Smooth muscle cell (in vitro differentiated cells): ENCODE data around the gene TPST1. TPM values are rescaled to one million over a fixed set of nuclear protein-coding genes. Genes with fewer than 3 reads are reported as not detected.

Source experiments
- DNase-seq: peaks from one replicate; lab custom pipeline; 2025; ENCODE audit not compliant: unreplicated experiment; lab: John Stamatoyannopoulos, UW
- H2AFZ ChIP-seq: fragments of 200-600 bp; sonication (generic); 2 replicates; pipeline ENCODE4 v1.6.0; 2016; ENCODE audit warnings: antibody characterized with exemption, low read depth, mild to moderate bottlenecking
- H3F3A ChIP-seq: fragments of 200-600 bp; sonication (generic); 2 replicates; pipeline ENCODE4 v1.6.0; 2017; ENCODE audit warnings: antibody characterized with exemption, low read depth
- H3K27ac ChIP-seq: fragments of 200-600 bp; sonication (generic); 2 replicates; pipeline ENCODE4 v1.5.1; 2016; ENCODE audit warnings: low read depth, mild to moderate bottlenecking
- H3K27me3 ChIP-seq: fragments of 200-600 bp; sonication (generic); 2 replicates; pipeline ENCODE4 v1.6.1; 2016; ENCODE audit warnings: low read depth, mild to moderate bottlenecking
- H3K36me3 ChIP-seq: fragments of 200-600 bp; sonication (generic); 2 replicates; pipeline ENCODE4 v1.5.1; 2016; ENCODE audit warnings: low read depth
- H3K4me1 ChIP-seq: fragments of 200-600 bp; sonication (generic); 2 replicates; pipeline ENCODE4 v1.5.1; 2016; ENCODE audit warnings: low read depth
- H3K4me2 ChIP-seq: fragments of 200-600 bp; sonication (generic); 2 replicates; pipeline ENCODE4 v1.6.0; 2016; ENCODE audit warnings: mild to moderate bottlenecking
- H3K4me3 ChIP-seq: fragments of 200-600 bp; sonication (generic); 2 replicates; pipeline ENCODE4 v1.5.1; 2016; ENCODE audit warnings: mild to moderate bottlenecking
- H3K79me2 ChIP-seq: fragments of 200-600 bp; sonication (generic); 2 replicates; pipeline ENCODE4 v1.6.0; 2016; ENCODE audit warnings: low read depth, mild to moderate bottlenecking
- H3K9ac ChIP-seq: fragments of 200-600 bp; sonication (generic); 2 replicates; pipeline ENCODE4 v1.6.0; 2016; ENCODE audit warnings: low read depth
- H3K9me3 ChIP-seq: fragments of 200-600 bp; sonication (generic); replicated peaks from 2 replicates; pipeline ENCODE4 v1.5.1; 2016; ENCODE audit warnings: low read depth
- H4K20me1 ChIP-seq: fragments of 200-600 bp; sonication (generic); 2 replicates; pipeline ENCODE4 v1.6.0; 2016; ENCODE audit warnings: low read depth
- WGBS: methylation state at CpG from one replicate; pipeline ENCODE4 v1.1.7; 2016; ENCODE audit warnings: low lambda C conversion rate; 5-methylcytosine and 5-hydroxymethylcytosine counted together
- polyA plus RNA-seq: library from polyadenylated mRNA; unstranded; fragments of >200 nt; fragmentation: Nextera tagmentation; extraction: Ambion mirVana; gene quantifications from 2 replicates; pipeline ENCODE4 v1.2.1, GENCODE V29; 2016
- total RNA-seq: library from RNA; depleted of rRNA; stranded (reverse); fragments of >200 nt; gene quantifications from 2 replicates; pipeline ENCODE4 v1.2.3, GENCODE V29; 2014
- TF ChIP-seq, protein P1 (sequence below): fragments of 200-600 bp; sonication (generic); IDR thresholded peaks from 2 replicates; pipeline ENCODE4 v1.5.1; 2017; ENCODE audit warnings: borderline replicate concordance, mild to moderate bottlenecking, antibody characterized with exemption; ENCODE audit not compliant: insufficient read depth, poor library complexity, severe bottlenecking

TPST1 gene
- total and polyA plus RNA-seq, 2 experiments from 2014 or later = 133 to 139 TPM

DNA sequence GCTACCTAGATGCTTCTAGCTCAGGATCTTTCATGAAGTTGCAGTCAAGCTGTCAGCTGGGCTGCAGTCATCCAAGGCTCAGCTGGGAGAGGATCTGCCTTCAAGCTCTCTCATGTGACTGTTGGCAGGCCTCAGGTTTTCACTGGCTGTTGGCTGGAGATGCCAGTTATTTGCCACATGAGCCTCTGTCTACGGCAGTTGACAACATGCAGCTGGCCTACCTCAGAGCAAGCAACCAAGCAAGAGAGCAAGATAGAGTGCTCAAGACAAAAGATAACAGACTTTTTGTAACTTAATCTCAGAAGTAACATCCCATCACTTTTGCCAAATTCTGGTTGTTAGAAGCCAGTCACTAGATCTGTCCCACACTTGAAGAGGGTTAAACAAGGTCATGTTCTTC lies 125.8 kb downstream of the TPST1 start:
- 23% methylated on average over 1 of the region's 1 CpG for WGBS
- Histone ChIP-seq H3F3A (peaks cover 10% of the 10 kb centered on the region), H3K27ac (peak overlapping the region; percentile 53), H3K4me3 (no peak overlapping the region), H3K9ac (no peak overlapping the region), H3K4me2 (peak overlapping the region; percentile 1), H3K4me1 (peaks cover 5% of the 10 kb centered on the region), H2AFZ (no peak overlapping the region), H3K79me2 (peaks cover 52% of the 10 kb centered on the region), H3K36me3 (no peaks in the 10 kb centered on the region), H3K9me3 (no peaks in the 10 kb centered on the region), H4K20me1 (peaks cover 65% of the 10 kb centered on the region), H3K27me3 (no peaks in the 10 kb centered on the region)
- DNase-seq = no peak
- TF ChIP-seq, protein P1, sequence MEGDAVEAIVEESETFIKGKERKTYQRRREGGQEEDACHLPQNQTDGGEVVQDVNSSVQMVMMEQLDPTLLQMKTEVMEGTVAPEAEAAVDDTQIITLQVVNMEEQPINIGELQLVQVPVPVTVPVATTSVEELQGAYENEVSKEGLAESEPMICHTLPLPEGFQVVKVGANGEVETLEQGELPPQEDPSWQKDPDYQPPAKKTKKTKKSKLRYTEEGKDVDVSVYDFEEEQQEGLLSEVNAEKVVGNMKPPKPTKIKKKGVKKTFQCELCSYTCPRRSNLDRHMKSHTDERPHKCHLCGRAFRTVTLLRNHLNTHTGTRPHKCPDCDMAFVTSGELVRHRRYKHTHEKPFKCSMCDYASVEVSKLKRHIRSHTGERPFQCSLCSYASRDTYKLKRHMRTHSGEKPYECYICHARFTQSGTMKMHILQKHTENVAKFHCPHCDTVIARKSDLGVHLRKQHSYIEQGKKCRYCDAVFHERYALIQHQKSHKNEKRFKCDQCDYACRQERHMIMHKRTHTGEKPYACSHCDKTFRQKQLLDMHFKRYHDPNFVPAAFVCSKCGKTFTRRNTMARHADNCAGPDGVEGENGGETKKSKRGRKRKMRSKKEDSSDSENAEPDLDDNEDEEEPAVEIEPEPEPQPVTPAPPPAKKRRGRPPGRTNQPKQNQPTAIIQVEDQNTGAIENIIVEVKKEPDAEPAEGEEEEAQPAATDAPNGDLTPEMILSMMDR = no peak

DNA sequence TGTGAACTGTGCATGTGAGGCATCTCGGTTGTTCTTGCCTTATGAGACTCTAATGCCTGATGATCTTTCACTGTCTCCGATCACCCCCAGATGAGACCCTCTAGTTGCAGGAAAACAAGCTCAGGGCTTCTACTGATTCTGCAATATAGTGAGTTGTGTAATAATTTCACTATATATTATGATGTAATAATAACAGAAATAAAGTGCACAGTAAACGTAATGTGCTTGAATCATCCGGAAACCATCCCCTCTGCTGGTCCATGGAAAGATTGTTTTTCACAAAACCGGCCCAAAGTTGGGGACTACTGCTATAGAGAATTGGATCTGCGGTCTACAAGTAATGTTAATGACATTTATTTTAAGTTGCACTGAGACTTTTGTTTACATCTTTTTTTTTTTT lies 126.7 kb downstream of the TPST1 start:
- DNase-seq = no peak
- TF ChIP-seq, protein P1 = no peak
- peak overlapping the region; percentile 53 for H3K27ac ChIP-seq
- no peak overlapping the region for H2AFZ ChIP-seq
- H4K20me1 ChIP-seq = peaks cover 56% of the 10 kb centered on the region
- no peaks in the 10 kb centered on the region for H3K27me3 ChIP-seq
- WGBS = 87% methylated on average over 6 of the region's 6 CpGs
- H3K4me2 ChIP-seq = no peak overlapping the region
- H3K36me3 ChIP-seq = no peaks in the 10 kb centered on the region
- H3K9ac ChIP-seq = no peak overlapping the region
- no peak overlapping the region for H3K4me3 ChIP-seq
- H3K79me2 ChIP-seq = peaks cover 56% of the 10 kb centered on the region
- no peaks in the 10 kb centered on the region for H3K9me3 ChIP-seq
- H3F3A ChIP-seq = peaks cover 4% of the 10 kb centered on the region
- no peaks in the 10 kb centered on the region for H3K4me1 ChIP-seq

DNA sequence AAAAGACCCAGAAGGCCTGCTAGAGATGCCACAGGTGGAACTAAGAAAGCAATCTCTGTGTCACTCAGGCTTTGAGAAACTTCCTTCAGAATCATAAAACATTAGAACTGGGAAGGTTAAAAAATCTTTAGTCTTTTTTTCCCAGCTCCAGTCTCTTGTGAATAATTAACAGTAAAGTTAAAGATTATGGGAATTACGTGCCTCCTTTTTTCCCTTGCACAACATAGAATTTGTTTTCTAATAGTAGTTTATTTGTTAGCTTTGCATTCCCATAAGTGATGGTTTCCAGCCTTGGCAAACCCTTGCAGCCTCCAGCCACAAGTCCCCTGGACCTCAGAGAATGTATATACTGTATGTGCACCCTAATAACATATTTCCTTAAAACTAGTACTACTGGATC lies 128.3 kb downstream of the TPST1 start:
- no peak overlapping the region for H3K4me3 ChIP-seq
- DNase-seq = no peak
- no peak overlapping the region for H3K9ac ChIP-seq
- H3K9me3 ChIP-seq = no peaks in the 10 kb centered on the region
- H3K36me3 ChIP-seq = peaks cover 3% of the 10 kb centered on the region
- H3K27ac ChIP-seq = no peak overlapping the region
- WGBS = 70% methylated on average over 1 of the region's 1 CpG
- no peaks in the 10 kb centered on the region for H3K27me3 ChIP-seq
- peaks cover 44% of the 10 kb centered on the region for H3K79me2 ChIP-seq
- TF ChIP-seq, protein P1 = no peak
- no peak overlapping the region for H3K4me2 ChIP-seq
- peaks cover 4% of the 10 kb centered on the region for H3F3A ChIP-seq
- H2AFZ ChIP-seq = no peak overlapping the region
- H4K20me1 ChIP-seq = peaks cover 42% of the 10 kb centered on the region
- H3K4me1 ChIP-seq = no peaks in the 10 kb centered on the region

DNA sequence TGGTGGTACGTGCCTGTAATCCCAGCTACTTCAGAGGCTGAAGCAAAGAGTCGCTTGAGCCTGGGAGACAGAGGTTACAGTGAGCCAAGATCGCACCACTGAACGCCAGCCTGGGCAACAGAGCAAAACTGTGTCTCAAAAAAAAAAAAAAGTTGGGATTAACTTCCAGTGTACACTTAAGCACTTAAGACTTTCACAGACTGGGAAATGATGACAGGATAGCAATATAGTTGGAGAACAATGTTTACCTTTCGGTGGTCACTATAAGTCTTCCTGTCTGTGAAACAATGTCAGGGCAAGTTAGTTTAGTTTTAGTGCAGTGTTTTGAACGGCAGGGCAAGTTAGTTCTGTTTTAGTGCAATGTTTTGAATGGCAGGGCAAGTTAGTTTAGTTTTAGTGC lies 130.2 kb downstream of the TPST1 start:
- Histone ChIP-seq H3K27ac (no peak overlapping the region), H3K4me2 (no peak overlapping the region), H3K27me3 (no peaks in the 10 kb centered on the region), H2AFZ (no peak overlapping the region), H3K79me2 (peaks cover 50% of the 10 kb centered on the region), H3K36me3 (peaks cover 7% of the 10 kb centered on the region), H3K4me1 (no peaks in the 10 kb centered on the region), H3K4me3 (no peak overlapping the region), H4K20me1 (peaks cover 37% of the 10 kb centered on the region), H3K9me3 (no peaks in the 10 kb centered on the region), H3K9ac (no peak overlapping the region), H3F3A (peaks cover 7% of the 10 kb centered on the region)
- 67% methylated on average over 6 of the region's 6 CpGs for WGBS
- no peak for DNase-seq
- TF ChIP-seq, protein P1 = no peak
